Fibroblast of peridontal ligament (primary cell): ENCODE results near the gene SPINK4.
A peak's percentile ranks its signal among the peaks of the same experiment; 100 is the strongest.

Experiments used
- DNase-seq: peaks from one replicate; pipeline ENCODE4 v3.0.0-alpha.2; 2010; ENCODE audit errors: extremely low read depth

SPINK4 gene

GRCh38 chr9:33229359-33230114, 10.4 kb upstream of the SPINK4 start:
- DNase-seq, result no peak

DNA sequence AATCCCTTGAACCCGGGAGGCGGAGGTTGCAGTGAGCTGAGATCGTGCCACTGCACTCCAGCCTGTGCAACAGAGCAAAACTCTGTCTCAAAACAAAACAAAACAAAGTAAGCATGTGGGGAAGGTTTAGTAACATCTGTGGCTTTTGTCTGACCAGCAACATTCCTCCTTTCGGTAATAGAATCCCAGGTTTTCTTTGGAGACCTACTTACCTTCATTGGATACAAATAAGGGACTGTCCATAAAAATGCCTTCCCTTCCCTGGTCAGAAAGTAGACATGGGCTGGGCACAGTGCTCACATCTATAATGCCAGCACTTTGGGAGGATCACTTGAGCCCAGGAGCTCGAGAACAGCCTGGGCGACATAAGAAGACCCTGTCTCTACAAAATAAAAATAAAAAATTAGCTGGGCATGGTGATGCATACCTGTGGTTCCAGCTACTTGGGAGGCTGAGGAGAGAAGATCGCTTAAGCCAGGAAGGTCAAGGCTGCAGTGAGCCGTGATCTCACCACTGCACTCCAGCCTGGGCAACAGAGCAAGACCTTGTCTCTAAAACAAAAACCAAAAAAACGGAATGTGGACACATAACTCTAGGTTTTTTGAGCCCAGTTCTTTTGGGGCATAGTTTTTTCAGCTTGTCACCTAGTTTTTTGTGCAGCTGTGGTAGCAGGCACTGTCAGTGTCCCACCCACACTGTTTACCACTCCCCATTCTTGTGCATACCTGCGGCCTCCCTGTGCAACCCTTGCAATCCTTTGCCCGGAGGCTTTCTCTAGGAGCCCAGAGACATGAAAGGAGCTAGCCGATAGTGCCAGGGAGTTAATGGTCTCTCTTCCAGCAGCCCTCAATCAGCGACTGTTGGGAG, 9.0 kb upstream of the SPINK4 start:
- no peak for DNase-seq

DNA sequence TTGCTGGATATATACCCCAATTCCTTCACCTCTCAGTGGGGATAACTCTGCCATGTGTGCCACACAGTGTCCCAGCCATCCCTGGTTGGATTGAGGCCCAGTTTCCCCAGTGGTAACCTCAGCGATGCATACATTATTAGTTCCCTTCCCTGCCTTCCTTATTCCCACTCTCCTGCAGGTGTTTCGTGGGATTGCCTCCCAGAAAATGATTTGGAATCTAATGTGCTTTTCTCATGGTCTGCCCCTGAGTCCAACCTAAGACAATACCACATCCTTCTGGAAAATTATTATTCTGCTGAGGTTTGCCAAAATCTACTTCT, 8.4 kb upstream of the SPINK4 start:
- DNase-seq, result no peak

DNA sequence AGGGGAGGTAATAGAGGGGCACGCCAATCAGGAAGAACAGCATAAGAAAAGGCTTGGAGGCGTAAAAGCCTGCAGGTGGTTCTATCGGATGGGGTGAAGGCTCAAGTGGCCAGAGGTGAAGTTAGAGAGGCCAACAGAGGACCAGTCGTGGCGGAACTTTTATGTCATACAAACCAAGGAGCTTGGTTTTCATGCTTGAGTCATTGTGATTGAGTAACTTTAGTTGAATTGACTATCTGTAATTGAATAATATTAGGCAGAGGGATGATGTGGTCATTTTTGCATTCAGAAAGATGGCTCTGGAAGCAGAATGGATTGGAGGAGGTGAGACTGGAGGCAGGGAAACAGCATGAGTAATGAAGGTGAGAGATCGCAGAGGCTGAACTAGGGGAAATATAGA, 7.2 kb upstream of the SPINK4 start:
- no peak for DNase-seq

DNA sequence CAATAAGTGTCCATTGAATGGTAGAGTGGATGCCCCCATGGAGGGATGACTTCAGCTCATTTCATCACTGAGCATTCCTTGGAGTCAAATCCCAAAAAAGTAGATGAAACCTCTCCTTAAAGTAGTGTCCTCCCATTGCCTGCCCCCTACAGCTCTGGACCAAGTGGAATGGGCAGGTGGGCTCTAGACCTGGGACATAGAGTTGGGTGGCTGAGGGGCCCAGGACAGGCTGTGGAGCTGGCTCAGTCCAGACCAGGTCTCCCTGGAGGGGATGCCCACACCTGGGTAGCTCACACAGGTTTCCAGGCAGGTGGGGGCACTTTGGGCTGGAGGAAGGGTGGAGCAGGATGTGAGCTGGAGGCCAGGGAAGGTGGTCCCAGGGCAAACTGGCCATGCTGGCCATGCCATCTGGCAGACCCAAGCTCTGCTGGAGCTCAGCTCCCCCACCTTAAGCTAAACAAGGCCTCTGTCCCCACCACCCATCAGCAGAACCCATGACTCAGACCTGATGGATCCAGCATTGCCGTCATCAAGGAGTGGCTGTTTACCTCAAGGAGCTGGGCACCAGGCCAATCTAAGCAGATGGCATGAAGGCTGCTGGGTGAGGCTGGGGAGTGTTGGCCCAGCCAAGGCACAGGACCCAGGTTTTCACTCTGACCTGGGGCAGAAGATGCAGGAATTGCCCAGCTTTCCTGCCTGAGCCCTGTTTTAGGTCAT, 6.2 kb upstream of the SPINK4 start:
- peak; percentile 91 for DNase-seq

- no peak for DNase-seq
Measured at GRCh38 chr9:33234511-33235467, 5.2 kb upstream of the SPINK4 start.

DNA sequence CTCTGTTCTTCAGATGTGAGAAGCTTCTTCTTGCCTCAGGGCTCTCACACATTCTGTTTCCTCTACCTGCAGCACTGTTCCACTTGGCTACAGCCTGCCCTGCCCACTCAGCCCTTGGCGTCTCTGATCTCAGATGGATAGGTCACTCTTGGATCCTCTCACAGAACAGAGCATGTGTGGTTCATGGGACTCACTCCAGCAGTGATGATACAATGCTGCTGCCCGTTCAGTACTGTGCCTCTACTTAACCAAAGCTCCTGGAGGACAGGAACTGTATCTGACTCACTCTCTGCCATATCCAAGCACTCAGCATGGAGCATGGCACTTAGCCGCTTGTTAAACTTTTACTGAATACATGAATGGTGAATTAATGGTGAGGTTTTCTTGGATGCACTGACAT, 3.4 kb upstream of the SPINK4 start:
- DNase-seq, result no peak

DNA sequence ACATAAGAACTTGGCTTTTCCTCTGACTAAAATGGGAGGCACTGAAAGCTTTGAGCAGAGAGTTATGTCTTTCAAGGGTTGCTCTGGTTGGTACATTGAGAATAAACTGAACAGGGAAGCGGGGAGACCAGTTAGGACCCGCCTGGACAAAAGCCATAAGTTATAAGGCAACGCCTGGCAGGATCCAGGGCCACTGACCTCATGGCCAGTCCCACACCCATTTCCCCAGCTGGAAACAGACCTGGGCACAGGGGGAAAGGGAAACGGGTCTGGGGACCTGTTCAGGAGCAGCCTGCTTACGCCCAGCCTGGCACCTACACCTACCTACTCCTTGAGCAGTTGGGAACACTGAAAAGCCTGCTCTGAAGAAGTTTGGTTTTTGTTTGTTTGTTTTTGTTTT, 1.3 kb downstream of the SPINK4 start:
- no peak for DNase-seq

- no peak for DNase-seq
Measured at GRCh38 chr9:33242609-33243134, 2.7 kb downstream of the SPINK4 start.

DNA sequence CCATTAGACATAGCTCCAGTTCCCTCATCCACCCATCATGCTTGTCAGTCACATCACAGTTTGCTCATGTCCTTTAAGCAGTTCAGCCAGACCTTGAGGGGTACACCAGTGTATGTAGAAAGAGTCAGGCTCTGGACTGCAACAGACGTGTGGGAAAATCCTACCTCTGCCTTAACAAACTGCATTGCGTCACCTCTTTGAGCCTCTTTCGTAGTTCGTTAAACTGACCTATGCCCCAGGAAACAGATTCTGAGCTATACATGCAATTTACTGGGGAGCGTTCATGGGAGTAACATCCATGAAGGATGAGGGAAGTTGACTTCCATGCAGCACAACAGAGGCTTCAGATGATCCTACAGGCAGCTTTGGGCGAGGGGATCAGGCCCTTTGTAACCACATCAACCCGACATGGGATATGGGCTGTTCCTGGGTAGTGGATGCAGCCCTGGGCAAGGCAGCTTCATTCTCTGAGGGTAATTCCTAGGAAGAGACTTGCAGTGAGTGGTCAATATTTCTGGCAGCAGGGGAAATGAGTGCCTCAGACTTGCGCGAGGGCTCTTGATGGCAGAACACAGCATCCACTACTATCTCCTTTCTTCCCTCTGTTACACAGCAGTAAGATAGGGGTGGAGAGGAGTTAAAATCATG, 4.3 kb downstream of the SPINK4 start:
- DNase-seq, result no peak

DNA sequence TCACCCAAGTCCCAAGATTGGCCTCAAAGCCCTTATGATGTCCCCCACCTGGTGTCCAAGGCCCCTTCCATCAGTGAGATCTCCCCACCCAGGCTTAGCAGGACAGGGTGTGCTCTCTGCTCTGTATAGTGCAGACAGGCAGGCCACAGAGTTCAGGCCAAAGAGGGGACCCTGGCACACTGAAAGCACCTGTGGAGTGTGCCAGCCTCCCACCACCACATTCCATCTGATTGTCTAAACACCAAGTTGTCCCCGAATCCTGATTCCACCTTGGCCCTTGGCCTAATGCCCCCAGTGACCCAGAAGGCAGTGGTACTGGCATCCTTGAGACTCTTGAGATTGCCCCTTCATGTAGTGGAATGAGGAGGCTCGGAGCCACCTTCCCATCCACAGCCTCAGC, 5.4 kb downstream of the SPINK4 start:
- no peak for DNase-seq

DNA sequence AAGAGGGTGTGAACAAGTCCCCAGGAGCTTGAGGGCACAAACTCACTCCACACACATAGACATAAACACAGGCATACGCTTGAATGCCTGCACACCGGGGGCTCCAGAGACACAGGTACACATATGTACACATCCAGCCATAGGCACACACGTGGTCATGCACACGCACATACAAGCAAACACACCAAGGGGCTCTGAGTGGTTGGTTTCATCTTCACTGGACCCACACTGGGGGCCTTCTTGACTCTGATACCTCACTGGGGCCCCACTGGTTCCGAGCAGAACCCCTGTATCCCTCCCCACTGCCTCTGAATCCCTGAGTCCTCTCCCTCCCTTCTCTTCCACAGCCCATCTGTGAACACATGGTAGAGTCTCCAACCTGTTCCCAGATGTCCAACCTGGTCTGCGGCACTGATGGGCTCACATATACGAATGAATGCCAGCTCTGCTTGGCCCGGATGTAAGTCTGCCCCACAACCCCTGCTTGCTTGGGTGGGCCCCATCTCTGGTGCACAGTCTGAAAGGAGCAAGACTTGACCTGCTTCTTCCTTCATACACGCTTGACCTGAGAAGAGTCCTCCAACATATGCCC, 6.4 kb downstream of the SPINK4 start:
- DNase-seq, result no peak

DNA sequence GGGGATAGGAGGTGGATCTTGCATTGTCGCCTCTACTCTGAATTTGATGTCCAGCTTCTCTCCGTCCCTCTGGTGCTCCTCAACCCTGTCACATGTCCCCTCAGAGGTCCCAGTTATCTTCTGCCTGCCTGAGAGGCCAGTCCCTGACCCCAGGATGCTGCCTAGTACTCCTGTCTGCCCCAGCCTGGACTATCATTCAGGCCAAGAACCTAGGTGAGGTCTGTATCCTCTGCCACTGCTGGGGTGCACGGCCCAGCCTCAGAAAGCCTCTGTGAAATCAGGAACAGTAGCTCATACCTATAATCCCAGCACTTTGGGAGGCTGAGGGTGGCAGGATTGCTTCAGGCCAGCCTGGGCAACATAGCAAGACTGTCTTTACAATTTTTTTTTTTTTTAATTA, 8.6 kb downstream of the SPINK4 start:
- DNase-seq, result no peak

DNA sequence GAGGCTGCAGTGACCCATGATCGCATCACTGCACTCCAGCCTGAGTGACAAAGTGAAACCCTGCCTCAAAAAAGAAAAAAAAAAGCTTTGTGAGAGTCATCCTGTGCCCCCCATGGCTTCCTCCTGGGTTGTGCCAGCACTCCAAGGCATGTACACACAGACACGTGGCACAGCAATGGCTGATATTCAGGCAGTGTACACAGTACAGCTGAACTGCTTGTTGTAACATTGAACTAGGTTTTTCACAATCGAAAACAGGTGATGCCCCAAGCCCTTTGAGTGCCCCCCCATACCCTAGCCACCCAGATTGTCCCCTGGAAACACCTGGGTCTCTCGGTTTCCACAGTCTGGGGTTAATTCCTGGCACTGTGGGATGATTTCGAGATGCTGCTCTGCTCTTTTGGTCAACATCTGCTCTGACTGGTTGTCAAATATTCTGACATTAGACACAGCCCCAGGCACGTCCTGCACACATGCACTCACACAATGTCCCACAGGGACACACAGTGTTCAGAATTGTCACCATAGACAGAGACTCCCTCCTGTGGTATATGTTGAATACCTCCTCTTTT, 9.2 kb downstream of the SPINK4 start:
- DNase-seq, result no peak

GRCh38 chr9:33249983-33250382, 10.0 kb downstream of the SPINK4 start:
- no peak for DNase-seq

- DNase-seq, result peak; percentile 81
Measured at GRCh38 chr9:33250458-33250995, 10.6 kb downstream of the SPINK4 start.

DNA sequence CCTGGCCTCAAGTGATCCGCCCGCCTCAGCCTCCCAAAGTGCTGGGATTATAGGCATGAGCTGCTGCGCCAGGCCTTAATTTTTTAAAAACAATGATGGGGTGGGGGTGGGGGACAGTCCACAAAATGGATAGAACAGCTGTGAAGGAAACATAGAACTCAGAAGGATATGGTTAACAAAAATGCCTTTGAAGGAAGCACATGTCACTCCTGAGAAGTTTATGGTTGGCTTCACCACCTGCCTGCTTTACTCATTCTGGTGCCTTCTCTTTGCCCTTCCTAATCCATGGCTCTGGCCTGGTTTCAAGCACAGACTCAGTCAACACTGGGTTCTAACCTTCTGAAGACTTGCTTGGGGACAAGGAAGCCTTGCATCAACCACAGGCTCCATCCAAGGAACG, 14.2 kb downstream of the SPINK4 start:
- DNase-seq, result no peak

GRCh38 chr9:33255014-33255413, 15.0 kb downstream of the SPINK4 start:
- no peak for DNase-seq

- no peak for DNase-seq
Measured at GRCh38 chr9:33255471-33255870, 15.5 kb downstream of the SPINK4 start.

DNA sequence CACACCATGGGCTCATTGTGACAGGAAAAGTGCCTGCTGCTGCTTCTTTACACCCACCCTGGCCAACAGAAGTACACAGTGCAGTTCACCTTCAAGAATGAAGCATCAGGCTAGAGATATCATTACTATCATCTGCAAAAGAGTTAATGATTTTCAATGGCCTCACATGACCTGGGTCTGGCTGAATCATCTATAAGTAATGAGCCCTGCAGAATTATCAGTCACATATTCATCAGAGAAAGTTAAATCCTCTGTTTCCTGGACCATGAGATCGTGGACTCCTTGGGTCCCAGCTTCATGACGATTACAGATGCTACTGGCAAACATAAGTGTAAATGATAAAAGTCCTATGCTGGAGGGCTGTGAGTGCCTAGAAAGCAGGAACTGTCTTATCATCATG, 16.3 kb downstream of the SPINK4 start:
- no peak for DNase-seq
